Measurements from ENCODE around the gene WWOX.

WWOX gene

GRCh38 chr16:78552716-78553115, 453.3 kb downstream of the WWOX start:
- no peak for DNase-seq

DNA sequence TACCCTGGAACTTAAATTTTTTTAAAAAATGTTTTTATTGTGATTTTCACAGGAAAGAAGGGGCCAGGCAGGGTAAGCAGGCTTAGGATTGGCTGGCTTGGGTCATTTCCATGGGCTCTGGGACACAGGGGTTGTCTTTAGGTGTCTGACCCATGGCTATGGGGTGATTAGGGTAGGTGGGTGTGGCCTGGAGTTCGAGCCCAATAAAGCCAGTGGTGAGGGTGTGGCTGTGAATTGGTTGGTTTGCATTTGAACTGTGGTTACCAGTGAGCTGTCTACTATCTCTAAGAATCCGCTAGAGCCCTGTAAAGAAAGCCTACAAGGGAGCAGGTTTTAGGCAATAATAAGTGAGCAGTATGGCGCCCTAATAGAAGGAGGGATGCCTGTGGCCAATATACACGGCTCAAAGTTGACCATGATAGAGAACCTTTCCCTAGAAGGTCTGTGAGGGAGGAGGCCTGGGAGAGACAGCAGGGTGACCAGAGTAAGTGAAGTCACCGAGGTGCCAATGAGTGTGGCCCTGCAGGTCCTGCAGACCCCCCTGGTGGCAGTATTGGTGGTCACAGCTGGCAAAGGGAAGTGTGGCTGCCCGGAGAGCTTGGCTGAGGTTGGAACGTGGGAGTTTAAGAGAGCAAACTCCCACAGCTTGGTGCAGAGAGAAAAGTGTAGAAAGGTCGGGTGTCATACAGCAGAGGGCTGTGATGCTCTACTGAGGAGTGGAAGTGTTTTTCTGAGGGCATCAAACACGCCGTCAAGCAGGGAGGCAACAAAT, 454.0 kb downstream of the WWOX start:
- DNase-seq: no peak

DNA sequence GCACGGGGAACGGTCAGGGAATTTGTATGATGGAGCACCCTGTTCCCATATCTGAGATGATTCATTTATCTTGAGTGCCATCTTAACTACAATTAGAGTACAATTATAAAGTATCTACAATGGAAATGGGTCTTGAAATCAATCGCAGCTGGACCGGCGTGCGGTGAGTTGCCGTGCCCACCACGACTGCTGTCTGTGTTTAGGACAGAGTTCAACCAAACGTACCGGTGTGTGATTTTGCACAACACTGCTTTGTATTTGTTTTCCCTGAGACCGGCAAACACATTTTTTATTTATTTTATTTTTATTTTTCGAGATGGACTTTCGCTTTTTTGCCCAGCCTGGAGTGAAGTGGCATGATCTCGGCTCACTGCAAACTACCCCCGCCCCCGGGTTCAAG, 457.0 kb downstream of the WWOX start:
- DNase-seq: no peak

- no peak for DNase-seq
Measured at GRCh38 chr16:78560997-78561396, 461.5 kb downstream of the WWOX start.

GRCh38 chr16:78562111-78562510, 462.7 kb downstream of the WWOX start:
- DNase-seq: no peak

DNA sequence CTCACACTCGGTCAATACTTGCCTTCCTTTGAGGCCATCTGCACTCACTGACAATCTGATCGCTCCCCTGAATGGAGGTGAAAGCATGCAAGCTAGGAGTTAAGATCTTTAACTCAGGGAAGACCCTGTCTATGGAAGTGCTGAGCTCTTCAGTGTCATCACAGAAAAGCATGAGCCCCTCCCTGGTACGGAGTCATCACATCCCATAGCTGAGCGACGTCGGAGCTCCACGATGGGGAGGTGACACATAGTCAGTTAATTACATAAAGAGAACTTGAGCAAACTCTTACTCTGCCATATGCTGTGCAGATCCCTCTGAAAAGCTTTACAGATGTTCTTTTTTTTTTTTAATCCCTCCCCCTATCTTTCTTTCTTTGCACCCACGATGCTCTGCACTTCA, 463.2 kb downstream of the WWOX start:
- DNase-seq: no peak

GRCh38 chr16:78563905-78564304, 464.5 kb downstream of the WWOX start:
- no peak for DNase-seq

DNA sequence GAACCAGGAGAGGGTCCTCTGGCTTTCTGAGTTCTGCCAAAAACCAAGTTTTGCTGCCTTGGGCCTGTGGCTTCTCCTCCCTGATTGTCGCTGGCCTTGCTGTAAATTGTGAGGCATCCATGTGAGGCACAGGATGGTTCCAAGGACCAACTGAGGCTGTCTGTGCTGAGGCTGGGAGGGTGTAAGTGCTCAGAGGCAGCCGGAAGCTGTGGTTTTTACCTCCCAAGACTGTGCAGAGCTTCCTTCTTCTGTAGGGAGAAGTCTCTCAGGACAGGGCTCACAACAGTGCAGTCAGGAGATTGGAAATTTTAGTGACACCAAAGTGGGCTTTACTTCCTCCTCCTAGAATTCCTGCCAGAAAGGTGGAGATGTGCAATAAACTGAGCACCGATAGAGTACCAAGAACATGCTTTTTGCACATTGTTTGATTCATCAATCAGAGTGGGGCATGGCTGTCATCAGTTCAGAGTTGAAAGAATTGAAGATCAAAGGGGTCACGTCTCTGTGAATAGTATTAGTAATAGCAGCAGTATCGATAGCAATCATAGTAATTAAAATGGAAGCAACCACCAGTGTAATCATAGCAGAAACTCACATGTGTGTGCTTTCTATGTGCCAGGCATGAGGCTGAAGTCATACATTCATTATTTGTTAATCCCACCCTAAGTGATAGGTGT, 467.1 kb downstream of the WWOX start:
- DNase-seq: no peak

DNA sequence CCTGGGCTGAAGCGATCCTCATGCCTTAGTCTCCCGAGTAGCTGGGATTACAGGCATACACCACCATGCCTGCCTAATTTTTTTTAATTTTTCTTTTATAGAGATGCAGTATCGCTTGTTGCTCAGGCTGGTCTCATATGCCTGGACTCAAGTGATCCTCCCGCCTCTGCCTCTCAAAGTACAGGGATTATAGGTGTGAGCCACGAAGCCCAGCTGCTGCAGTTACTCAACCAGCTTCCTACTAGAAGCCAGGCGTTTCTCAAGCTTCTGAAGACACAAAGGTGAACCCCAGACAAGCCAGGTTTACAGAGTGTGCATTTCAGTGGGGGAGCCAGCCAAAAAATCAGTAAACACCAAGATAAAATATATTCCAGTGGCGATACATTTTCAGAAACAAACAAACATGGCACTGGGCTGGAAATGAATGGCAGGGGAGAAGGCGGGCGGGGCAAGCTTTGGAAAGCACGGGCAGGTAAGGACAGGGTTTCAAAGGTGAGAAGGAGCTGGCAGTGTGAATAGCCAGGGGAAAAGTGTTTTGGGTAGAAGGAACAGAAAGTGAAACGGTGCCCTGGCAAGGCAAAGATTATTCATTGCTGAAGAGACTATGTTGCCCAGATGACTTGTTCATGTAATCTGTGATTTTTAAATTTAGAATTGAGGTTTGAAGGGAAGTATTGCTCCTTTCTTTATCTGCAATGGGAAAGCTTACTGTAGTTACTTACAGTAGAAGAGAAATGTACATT, 471.1 kb downstream of the WWOX start:
- DNase-seq: no peak

DNA sequence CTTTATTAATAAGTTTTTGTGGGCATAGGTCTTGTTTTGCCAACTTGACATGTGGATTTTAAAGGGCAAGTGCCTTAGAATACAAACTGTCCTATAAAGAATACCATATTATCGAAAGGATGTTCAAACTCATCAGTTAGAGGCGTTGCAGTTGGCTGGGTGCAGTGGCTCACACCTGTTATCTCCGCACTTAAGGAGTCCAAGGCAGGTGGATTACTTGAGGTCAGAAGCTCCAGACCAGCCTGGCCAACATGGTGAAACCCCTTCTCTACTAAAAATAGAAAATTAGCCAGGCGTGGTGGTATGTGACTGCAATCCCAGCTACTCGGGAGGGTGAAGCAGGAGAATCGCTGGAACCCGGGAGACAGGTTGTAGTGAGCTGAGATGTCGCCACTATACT, 472.0 kb downstream of the WWOX start:
- no peak for DNase-seq

- no peak for DNase-seq
Measured at GRCh38 chr16:78571898-78572358, 472.5 kb downstream of the WWOX start.

DNA sequence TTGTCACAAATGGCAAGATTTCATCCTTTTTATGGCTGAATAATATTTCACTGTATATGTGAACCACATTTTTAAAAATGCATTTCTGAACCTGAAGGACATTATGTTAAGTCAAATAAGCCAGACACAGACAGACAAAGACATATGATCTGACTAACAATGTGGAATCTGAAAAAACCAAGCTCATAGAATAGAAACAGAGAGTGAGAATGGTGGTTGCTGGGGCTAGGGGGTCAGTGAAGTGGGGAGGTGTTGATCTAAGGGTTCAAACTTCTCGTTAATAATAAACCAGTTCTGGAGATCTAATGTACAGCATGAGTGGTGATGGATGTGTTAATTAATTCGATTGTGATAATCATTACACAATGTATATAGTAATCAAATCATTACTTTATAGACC, 475.1 kb downstream of the WWOX start:
- DNase-seq: no peak

DNA sequence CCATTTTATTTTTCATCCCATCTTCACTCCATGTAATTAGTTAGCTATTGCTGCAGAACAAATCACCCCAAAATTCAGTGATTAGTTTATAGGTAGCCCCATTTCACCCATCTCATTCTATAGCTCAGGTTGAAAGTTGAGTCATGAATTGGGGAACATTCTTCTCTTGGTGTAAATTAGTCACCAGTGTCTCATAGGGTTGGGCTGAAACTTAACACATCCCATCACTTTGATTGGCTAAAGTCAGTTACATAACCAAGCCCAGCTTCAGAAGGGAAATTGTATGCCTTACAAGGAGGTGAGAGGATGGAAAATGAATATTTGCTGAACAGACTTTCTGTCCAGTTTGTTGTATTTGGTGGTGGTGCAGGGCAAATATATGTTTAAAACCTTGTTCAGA, 477.5 kb downstream of the WWOX start:
- DNase-seq: no peak

- DNase-seq: no peak
Measured at GRCh38 chr16:78577630-78578029, 478.2 kb downstream of the WWOX start.

DNA sequence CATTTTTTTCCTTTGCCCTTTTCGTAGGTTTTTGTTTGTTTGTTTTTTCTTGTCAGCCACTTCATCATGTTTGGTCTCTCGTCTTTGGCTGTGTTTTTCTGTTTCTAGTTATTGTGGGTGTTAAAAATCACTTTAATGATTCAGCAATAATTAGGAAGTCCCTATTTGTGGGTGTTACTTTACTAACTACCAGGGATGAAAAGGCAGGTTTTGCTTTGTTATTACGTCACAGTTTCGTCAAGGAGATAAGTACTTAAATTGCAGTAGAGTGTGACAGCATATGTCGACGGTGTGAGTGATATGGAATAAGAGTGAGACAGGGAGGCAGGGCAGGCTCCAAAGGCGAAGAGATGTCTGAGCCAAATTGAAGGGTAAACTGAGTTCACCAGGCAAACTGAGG, 479.6 kb downstream of the WWOX start:
- no peak for DNase-seq

DNA sequence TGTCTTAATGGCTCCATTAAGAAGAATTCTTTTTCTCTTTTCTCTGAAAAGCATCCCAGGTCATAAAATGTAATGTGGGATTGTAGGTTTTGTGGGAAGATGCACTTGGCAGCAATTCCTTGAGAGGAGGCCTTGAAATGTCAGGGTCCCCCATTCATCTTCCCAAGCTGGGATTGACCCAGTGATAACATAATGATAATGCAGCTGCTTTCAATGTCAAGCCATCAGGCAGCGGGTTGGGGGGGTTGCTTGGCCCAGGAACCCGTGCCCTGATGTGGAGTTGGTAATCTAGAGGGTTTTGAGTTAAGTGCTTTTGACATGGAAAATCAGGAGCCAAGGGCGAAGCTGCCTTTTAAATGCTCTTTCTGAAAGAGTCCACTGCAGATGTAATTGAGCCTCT, 484.0 kb downstream of the WWOX start:
- DNase-seq: no peak

GRCh38 chr16:78584213-78584860, 484.9 kb downstream of the WWOX start:
- DNase-seq: no peak

DNA sequence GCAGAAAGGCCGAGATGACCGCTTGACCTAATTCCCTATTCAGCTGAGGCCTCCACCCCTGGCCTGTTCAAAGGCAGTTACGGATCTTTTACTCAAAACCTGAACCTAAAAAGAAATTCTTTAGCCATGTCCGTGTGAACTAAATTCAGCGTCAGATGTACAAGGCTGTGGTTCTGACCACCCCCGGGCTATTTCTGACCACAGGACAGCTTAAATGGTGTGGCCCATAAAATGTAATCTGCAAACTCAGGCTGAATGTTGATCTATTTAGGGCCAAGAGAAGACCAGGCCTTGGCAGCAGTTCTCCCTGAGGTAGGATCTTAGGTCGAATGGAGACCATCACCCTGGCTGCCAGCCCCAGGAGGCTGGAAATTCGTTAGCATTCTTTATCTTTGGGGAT, 485.5 kb downstream of the WWOX start:
- DNase-seq: no peak

DNA sequence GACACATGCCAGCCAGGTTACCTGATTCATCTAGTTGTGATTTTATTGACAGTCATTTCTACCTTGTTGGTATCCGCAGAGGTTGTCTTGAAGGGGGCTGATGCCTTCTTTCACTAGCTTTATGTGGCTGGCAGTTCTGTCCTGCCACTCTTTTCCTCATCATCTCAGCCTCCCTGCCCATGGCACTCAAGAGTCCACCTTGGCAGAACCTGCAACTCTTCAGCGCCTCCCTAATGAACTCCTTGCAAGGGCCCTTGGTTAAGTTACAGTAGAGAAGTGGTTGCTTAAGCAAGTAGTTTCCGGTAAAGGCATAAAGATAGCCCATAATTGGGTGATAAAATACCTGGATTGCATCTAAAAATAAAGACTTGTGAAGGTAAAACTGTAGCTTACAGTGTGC, 489.9 kb downstream of the WWOX start:
- DNase-seq: no peak

DNA sequence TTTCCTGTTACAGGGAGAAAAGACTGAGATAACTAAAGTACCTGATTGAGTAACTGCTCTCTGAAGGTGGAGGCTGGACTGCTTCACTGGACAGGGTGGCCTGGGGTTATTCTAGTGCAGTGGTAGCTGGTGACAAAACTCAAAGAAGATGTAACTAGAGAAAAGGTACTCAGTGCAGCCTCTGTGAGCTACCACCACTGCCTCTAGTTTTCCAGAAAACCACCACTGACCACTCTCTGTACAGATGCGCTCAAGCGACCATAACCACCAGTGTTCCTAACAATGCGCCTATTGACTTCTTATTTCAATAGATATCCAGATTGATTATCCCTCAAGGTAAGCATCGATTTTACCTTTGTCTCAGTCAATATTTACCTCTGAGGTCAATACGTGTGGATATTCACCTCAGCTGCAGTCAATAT, 492.2 kb downstream of the WWOX start:
- DNase-seq: no peak

DNA sequence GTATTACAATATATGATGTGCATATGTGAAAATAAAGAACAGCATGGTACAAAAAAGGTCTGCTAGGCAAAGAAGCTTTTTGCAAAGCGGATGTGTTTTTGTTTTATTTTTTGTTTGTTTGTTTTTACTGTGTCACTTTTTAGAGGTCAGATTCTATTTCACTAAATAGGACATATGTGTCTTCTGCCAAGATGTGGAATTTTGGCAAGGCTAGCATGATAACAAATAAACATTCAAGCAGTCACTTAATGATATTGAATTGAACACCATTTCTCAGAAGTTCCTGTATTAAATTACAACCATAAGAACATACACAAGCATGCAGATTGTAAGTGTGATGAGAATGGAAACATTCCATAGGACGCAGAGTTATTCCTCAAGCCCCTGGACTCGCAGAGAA, 492.7 kb downstream of the WWOX start:
- no peak for DNase-seq

GRCh38 chr16:78593352-78593751, 493.9 kb downstream of the WWOX start:
- no peak for DNase-seq

GRCh38 chr16:78594191-78594590, 494.7 kb downstream of the WWOX start:
- no peak for DNase-seq

Data from NCI-H446 (cell line).